ENCODE data around the gene ADAMTSL3. TPM values are rescaled to one million over a fixed set of nuclear protein-coding genes. Genes with fewer than 3 reads are reported as not detected.
A peak's percentile ranks its signal among the peaks of the same experiment; 100 is the strongest.

ADAMTSL3 gene
- total and polyA plus RNA-seq, 2 of the 8 experiments (the other 6 are each of a cell fraction or from before 2014, with no cell fraction given), result 0.35 to 1.4 TPM

- Histone ChIP-seq H3K27me3 (replicated peaks in 1 of 4; ENCODE audit: control insufficient read depth in 3 of 4, extremely low read depth in 1 of 4, insufficient read depth in 3 of 4, low read length in 3 of 4) (no peaks in the 10 kb centered on the region), H3K4me2 (ENCODE audit: insufficient read depth in 1 of 2, low read depth in 2 of 2, low read length in 2 of 2) (no peak overlapping the region), H3K4me3 (ENCODE audit: extremely low read depth in 1 of 4, insufficient read depth in 2 of 4, low read depth in 3 of 4, low read length in 4 of 4) (no peak overlapping the region), H3K23ac (ENCODE audit: insufficient read length) (no peak overlapping the region), H3K9ac (replicated peaks in 1 of 4; ENCODE audit: extremely low read depth in 1 of 4, low read depth in 3 of 4, low read length in 3 of 4) (no peak overlapping the region), H3K79me2 (ENCODE audit: control insufficient read depth in 1 of 2, insufficient read depth in 2 of 2, low read length in 2 of 2) (no peaks in the 10 kb centered on the region), H2BK15ac (ENCODE audit: low read length) (no peak overlapping the region), H2AK5ac (ENCODE audit: low read depth, low read length) (no peak overlapping the region), H3K56ac (replicated peaks; ENCODE audit: insufficient read length, low read depth, low read length) (no peak overlapping the region), H2AFZ (ENCODE audit: low read length) (no peak overlapping the region), H2BK20ac (ENCODE audit: low read length) (no peak overlapping the region), H2BK120ac (replicated peaks; ENCODE audit: low read depth, low read length) (no peak overlapping the region), H4K8ac (ENCODE audit: extremely low read depth, insufficient read depth, low read length) (no peak overlapping the region), H3K4me1 (replicated peaks in 1 of 4; ENCODE audit: control insufficient read depth in 3 of 4, insufficient read depth in 4 of 4, low read length in 3 of 4) (peaks cover 3 to 14% (median 6%) of the 10 kb centered on the region in 4 experiments; a peak in 6 of 7 replicates), H3K79me1 (ENCODE audit: low read depth, low read length) (no peaks in the 10 kb centered on the region), H3K23me2 (ENCODE audit: low read depth, low read length) (peaks cover 5% of the 10 kb centered on the region; the same call in 1 of the 2 replicates), H2BK12ac (ENCODE audit: low read depth, low read length) (peak overlapping the region; percentile 60; the same call in 1 of the 2 replicates), H4K5ac (ENCODE audit: insufficient read length, low read depth, low read length) (no peak overlapping the region), H3K14ac (ENCODE audit: insufficient read length) (no peak overlapping the region), H3K4ac (replicated peaks; ENCODE audit: insufficient read length, low read depth, low read length) (no peak overlapping the region), H4K20me1 (replicated peaks in 1 of 2; ENCODE audit: control insufficient read depth in 1 of 2, insufficient read depth in 2 of 2, low read length in 2 of 2) (peaks cover 0 to 2% of the 10 kb centered on the region in 2 experiments), H2BK5ac (ENCODE audit: low read depth, low read length) (no peak overlapping the region), H3K27ac (ENCODE audit: low read depth, low read length) (no peak overlapping the region), H3K18ac (ENCODE audit: extremely low read depth, low read length) (no peak overlapping the region), H3K9me3 (ENCODE audit: insufficient read depth in 2 of 2, low read depth in 1 of 2, low read length in 1 of 2) (no peaks in the 10 kb centered on the region), H4K91ac (replicated peaks; ENCODE audit: insufficient read length, low read length) (no peak overlapping the region), H3K36me3 (ENCODE audit: control insufficient read depth in 2 of 4, insufficient read depth in 4 of 4, low read length in 3 of 4) (no peaks in the 10 kb centered on the region)
- FAIRE-seq (no peak), DNase-seq (ENCODE audit: low read depth in 1 of 2, low spot score in 2 of 2) (no peak)
- ChIA-PET POLR2A (ENCODE audit: partially characterized antibody) (no interaction called here), CTCF (ENCODE audit: partially characterized antibody) (interaction anchor here (1.1 kb wide), 1 partner anchor 10 kb away, joined by 3 read pairs; no protein-coding TSS in a partner anchor)
- WGBS, 2 experiments (ENCODE audit: extremely low coverage in 1 of 2, insufficient coverage in 1 of 2, insufficient read length in 1 of 2, insufficient replicate concordance in 2 of 2, low coverage in 1 of 2, low lambda C conversion rate in 2 of 2, missing lambda C conversion rate in 1 of 2), result 92% methylated on average over 7 of the region's 7 CpGs; no CpG with 5 or more reads in 1 of the 2 experiments
- TF ChIP-seq SUZ12 (IDR thresholded peaks at IDR 0.05; ENCODE audit: low read length), result no peak
- TF ChIP-seq EP300 (IDR thresholded peaks at IDR 0.05; ENCODE audit: borderline replicate concordance in 1 of 2, low read depth in 2 of 2, low read length in 2 of 2), result no peak
- no peak for TF ChIP-seq SAP30 (IDR thresholded peaks at IDR 0.05; ENCODE audit: insufficient read depth, insufficient replicate concordance, low read length)
- no peak for TF ChIP-seq RAD21 (IDR thresholded peaks at IDR 0.05 in 1 of 2, conservative IDR thresholded peaks at IDR 0.05 in 1 of 2; ENCODE audit: low read depth in 2 of 2, low read length in 2 of 2)
- TF ChIP-seq NRF1 (IDR thresholded peaks at IDR 0.05; ENCODE audit: low read depth, low read length), result no peak
- no peak for TF ChIP-seq TBP (IDR thresholded peaks at IDR 0.05; ENCODE audit: low read depth, low read length)
- TF ChIP-seq ASH2L (IDR thresholded peaks at IDR 0.05; ENCODE audit: low read length), result no peak
- no peak for TF ChIP-seq EGR1 (IDR thresholded peaks at IDR 0.05; ENCODE audit: borderline replicate concordance, low read depth, low read length)
- no peak for TF ChIP-seq TCF12 (IDR thresholded peaks at IDR 0.05; ENCODE audit: low read depth, low read length)
Measured at GRCh38 chr15:83695901-83696425, 42.0 kb downstream of the ADAMTSL3 start.
